HG03460 (cell line): ENCODE results near the gene NEK1.
"Not testable (repeated sequence)": the region's sequence is repeated elsewhere in the genome, so short reads cannot be mapped to it uniquely, and the experiment has no call there.

ENCODE experiments used
- ATAC-seq: cut with Tn5 transposase; IDR thresholded peaks from one replicate; pipeline ENCODE4 v1.9.1; 2021; ENCODE audit not compliant: unreplicated experiment

NEK1 gene

GRCh38 chr4:169604131-169604900 lies 8.1 kb downstream of the NEK1 start:
- ATAC-seq: peak; percentile 86

- ATAC-seq: no peak
Measured at GRCh38 chr4:169603312-169603711, 9.1 kb downstream of the NEK1 start.

- no peak for ATAC-seq
Measured at GRCh38 chr4:169601016-169601771, 11.2 kb downstream of the NEK1 start.

- ATAC-seq: no peak
Measured at GRCh38 chr4:169594560-169595195, 17.7 kb downstream of the NEK1 start.

GRCh38 chr4:169593050-169593560 lies 19.3 kb downstream of the NEK1 start:
- no peak for ATAC-seq

GRCh38 chr4:169583563-169583962 lies 28.8 kb downstream of the NEK1 start:
- ATAC-seq: no peak

- no peak for ATAC-seq
Measured at GRCh38 chr4:169582706-169583105, 29.7 kb downstream of the NEK1 start.

GRCh38 chr4:169582203-169582602 lies 30.2 kb downstream of the NEK1 start:
- peak; percentile 91 for ATAC-seq

GRCh38 chr4:169573889-169574288 lies 38.5 kb downstream of the NEK1 start:
- no peak for ATAC-seq

- ATAC-seq: no peak
Measured at GRCh38 chr4:169571435-169571834, 40.9 kb downstream of the NEK1 start.

- ATAC-seq: not testable (repeated sequence)
Measured at GRCh38 chr4:169571012-169571411, 41.4 kb downstream of the NEK1 start.

GRCh38 chr4:169570266-169570665 lies 42.1 kb downstream of the NEK1 start:
- ATAC-seq: not testable (repeated sequence)

- not testable (repeated sequence) for ATAC-seq
Measured at GRCh38 chr4:169569188-169569587, 43.2 kb downstream of the NEK1 start.

- no peak for ATAC-seq
Measured at GRCh38 chr4:169567916-169568315, 44.5 kb downstream of the NEK1 start.

- ATAC-seq: peak; percentile 94
Measured at GRCh38 chr4:169566021-169566818, 46.2 kb downstream of the NEK1 start.

- no peak for ATAC-seq
Measured at GRCh38 chr4:169565606-169566005, 46.8 kb downstream of the NEK1 start.

- ATAC-seq: no peak
Measured at GRCh38 chr4:169557061-169557636, 55.2 kb downstream of the NEK1 start.

GRCh38 chr4:169546548-169546947 lies 65.8 kb downstream of the NEK1 start:
- ATAC-seq: not testable (repeated sequence)

GRCh38 chr4:169540774-169541173 lies 71.6 kb downstream of the NEK1 start:
- ATAC-seq: no peak

- no peak for ATAC-seq
Measured at GRCh38 chr4:169530048-169530447, 82.3 kb downstream of the NEK1 start.
